ENCODE data around the gene TMEM235. TPM values are rescaled to one million over a fixed set of nuclear protein-coding genes. Genes with fewer than 3 reads are reported as not detected.
A peak's percentile ranks its signal among the peaks of the same experiment; 100 is the strongest.

Gene TMEM235
- total and polyA plus RNA-seq, 9 of the 15 experiments (the other 6 are each of a cell fraction or from before 2014, with no cell fraction given): not detected

DNA sequence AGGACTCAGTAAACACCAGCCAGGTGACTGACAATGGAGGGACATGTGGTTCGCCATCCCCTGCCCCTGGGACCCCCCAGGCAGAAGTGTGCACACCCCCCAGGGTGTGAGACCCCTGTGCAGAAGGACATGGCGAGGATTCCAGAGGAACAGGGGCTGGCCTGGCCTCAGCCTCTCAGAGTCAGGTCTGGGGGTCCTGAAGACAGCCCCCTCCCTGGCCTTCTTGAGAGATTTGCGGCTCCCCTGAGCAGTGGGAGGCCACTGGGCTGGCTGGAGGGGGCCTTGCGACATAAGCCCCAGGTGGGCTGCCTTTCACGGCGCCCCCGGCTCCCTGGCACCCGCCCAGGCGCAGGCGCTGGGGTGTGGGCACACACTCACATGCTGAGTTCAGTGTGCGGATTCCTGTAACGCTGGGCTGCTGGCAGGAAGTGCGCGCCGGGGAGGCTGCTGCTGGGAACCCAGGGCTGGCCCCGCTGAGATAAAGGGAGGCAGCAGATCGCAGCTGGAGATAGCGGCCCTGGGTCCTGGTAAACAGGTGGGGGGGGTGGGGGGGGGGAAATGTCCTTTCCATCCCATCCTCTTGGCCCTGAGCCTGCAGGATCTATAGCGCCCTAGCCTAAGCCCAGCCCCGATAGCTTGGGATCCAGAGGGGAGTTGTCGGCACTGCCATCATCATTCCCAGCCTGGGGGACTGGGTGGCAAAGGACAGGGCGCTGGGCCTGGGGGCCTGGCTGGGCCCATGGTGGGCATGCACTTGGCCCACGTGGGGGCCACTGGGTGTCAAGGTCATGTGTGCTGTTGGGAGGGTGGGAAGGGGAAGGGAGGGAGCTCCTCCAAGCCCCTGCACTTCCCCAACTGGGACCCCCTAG lies 27.1 kb downstream of the TMEM235 start (continued):
- TF ChIP-seq, protein P1, sequence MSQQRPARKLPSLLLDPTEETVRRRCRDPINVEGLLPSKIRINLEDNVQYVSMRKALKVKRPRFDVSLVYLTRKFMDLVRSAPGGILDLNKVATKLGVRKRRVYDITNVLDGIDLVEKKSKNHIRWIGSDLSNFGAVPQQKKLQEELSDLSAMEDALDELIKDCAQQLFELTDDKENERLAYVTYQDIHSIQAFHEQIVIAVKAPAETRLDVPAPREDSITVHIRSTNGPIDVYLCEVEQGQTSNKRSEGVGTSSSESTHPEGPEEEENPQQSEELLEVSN (IDR thresholded peaks at IDR 0.05; ENCODE audit: borderline replicate concordance in 1 of 2, extremely low read depth in 1 of 2, insufficient read depth in 1 of 2, insufficient read length in 1 of 2, low read depth in 1 of 2, low read length in 1 of 2, poor library complexity in 1 of 2, severe bottlenecking in 1 of 2): peak in 1 of 2 experiments; percentile 37
- no peak for TF ChIP-seq SMAD1 (IDR thresholded peaks at IDR 0.05; ENCODE audit: low read depth, low read length, partially characterized antibody)
- TF ChIP-seq, protein P2, sequence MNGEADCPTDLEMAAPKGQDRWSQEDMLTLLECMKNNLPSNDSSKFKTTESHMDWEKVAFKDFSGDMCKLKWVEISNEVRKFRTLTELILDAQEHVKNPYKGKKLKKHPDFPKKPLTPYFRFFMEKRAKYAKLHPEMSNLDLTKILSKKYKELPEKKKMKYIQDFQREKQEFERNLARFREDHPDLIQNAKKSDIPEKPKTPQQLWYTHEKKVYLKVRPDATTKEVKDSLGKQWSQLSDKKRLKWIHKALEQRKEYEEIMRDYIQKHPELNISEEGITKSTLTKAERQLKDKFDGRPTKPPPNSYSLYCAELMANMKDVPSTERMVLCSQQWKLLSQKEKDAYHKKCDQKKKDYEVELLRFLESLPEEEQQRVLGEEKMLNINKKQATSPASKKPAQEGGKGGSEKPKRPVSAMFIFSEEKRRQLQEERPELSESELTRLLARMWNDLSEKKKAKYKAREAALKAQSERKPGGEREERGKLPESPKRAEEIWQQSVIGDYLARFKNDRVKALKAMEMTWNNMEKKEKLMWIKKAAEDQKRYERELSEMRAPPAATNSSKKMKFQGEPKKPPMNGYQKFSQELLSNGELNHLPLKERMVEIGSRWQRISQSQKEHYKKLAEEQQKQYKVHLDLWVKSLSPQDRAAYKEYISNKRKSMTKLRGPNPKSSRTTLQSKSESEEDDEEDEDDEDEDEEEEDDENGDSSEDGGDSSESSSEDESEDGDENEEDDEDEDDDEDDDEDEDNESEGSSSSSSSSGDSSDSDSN (IDR thresholded peaks at IDR 0.05; ENCODE audit: borderline replicate concordance in 1 of 2, low read depth in 2 of 2, low read length in 2 of 2): no peak
- TF ChIP-seq MEF2D (tag; conservative IDR thresholded peaks at IDR 0.05; ENCODE audit: low read depth): no peak
- no peak for TF ChIP-seq YY1 (IDR thresholded peaks at IDR 0.05; ENCODE audit: borderline replicate concordance in 1 of 3, control insufficient read depth in 1 of 3, extremely low read depth in 1 of 3, insufficient read depth in 3 of 3, insufficient read length in 1 of 3, insufficient replicate concordance in 2 of 3, low read depth in 1 of 3, low read length in 2 of 3)
- TF ChIP-seq ZNF282 (CRISPR knock-in tag; IDR thresholded peaks at IDR 0.05): no peak
- no peak for TF ChIP-seq ZNF253 (CRISPR knock-in tag; conservative IDR thresholded peaks at IDR 0.05)
- TF ChIP-seq ZNF311 (CRISPR knock-in tag; IDR thresholded peaks at IDR 0.05): peak; percentile 68
- TF ChIP-seq, protein P3, sequence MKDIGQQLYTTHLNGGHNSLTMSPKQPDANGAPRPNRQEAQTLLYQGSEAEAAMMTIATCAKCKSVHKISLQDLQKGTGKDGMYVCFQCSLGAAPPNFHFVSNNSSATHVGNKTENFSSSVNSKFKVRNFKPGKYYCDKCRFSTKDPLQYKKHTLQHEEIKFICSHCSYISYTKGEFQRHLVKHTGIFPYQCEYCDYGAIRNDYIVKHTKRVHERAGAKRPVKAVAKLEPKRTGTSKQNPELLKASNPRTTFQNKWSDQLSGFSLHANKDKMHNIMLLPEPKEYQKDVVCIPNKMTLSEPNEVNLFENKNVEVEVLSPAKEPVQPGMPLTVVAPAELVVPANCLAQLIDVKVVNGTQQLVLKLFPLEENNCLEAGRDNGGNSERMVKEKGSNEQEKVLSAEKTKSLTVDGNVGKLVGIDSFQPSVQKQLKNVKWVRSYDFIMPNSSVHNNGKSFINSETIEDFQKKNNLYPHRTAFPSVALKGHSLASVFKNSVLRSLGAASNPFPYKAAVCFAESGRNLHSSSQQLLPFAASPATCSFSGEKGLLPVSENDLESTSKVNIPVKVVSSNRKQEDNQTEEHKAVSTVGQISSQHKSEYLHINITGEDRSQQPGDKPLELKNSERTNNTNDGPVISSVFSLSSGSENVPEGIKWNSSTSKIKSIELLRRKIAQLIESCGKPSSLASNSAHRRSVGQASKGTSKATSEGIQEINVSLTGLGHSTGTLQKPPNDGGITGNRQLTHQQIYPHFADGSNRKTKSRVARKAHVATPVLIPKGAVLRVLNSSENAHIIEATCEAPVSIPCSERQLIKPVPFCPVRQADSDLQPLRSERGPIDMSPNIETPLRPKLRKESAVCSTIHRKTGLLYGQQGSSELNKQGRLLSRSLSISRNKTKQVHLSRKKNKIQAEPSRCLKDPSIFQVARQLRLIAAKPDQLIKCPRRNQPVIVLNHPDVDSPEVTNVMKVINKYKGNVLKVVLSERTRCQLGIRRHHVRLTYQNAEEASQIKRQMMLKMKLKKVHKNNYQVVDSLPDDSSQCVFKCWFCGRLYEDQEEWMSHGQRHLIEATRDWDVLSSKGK (CRISPR knock-in tag; IDR thresholded peaks at IDR 0.05): no peak
- TF ChIP-seq ZBTB1 (CRISPR knock-in tag; IDR thresholded peaks at IDR 0.05; ENCODE audit: borderline replicate concordance, low read depth): no peak
- TF ChIP-seq TSC22D4 (tag; IDR thresholded peaks at IDR 0.05): no peak
- TF ChIP-seq CHD4 (IDR thresholded peaks at IDR 0.05; ENCODE audit: insufficient read depth, insufficient replicate concordance, low read depth, low read length, poor library complexity, severe bottlenecking): peak; percentile 8
- TF ChIP-seq FOXJ2 (tag; IDR thresholded peaks at IDR 0.05): peak; percentile 84
- TF ChIP-seq, protein P4, sequence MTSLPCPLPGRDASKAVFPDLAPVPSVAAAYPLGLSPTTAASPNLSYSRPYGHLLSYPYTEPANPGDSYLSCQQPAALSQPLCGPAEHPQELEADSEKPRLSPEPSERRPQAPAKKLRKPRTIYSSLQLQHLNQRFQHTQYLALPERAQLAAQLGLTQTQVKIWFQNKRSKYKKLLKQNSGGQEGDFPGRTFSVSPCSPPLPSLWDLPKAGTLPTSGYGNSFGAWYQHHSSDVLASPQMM (CRISPR knock-in tag; IDR thresholded peaks at IDR 0.05): no peak
- TF ChIP-seq BRF1 (IDR thresholded peaks at IDR 0.05; ENCODE audit: borderline replicate concordance, extremely low read depth, insufficient read length): no peak
- TF ChIP-seq PHB (CRISPR knock-in tag; IDR thresholded peaks at IDR 0.05): 0 out of 2 replicates have a peak, but pooled peaks have one; percentile 41
- TF ChIP-seq WHSC1 (IDR thresholded peaks at IDR 0.05; ENCODE audit: low read length): no peak
- TF ChIP-seq L3MBTL2 (IDR thresholded peaks at IDR 0.05): no peak
